ENCODE data around the gene MAPK9.

Gene MAPK9

GRCh38 chr5:180291943-180292831, at the start of gene MAPK9:
Gene MAPK9, minus strand, starts transcription at chr5:180292083. Its CDS starts 11,522 bp downstream, at chr5:180280561.
- Histone ChIP-seq H3K27ac (peak within 1 kb of the TSS; percentile 89), H3K4me3 (ENCODE audit: low read depth, low read length) (peak within 1 kb of the TSS; percentile 54), H3K27me3 (ENCODE audit: insufficient read depth, low read depth, severe bottlenecking) (no peaks in the 10 kb centered on the region), H3K36me3 (no peaks in the 10 kb centered on the region), H3K9me3 (ENCODE audit: severe bottlenecking) (no peaks in the 10 kb centered on the region)
- no peak for TF ChIP-seq CTCF (IDR thresholded peaks at IDR 0.05; ENCODE audit: low read depth, low read length)
- peak; percentile 69 for DNase-seq

- TF ChIP-seq CTCF (IDR thresholded peaks at IDR 0.05; ENCODE audit: low read depth, low read length) = no peak
Measured at GRCh38 chr5:180341595-180341994, 49.7 kb upstream of the MAPK9 start.

GRCh38 chr5:180340856-180341255, 49.0 kb upstream of the MAPK9 start:
- H3K27ac ChIP-seq = no peak overlapping the region
- no peaks in the 10 kb centered on the region for H3K36me3 ChIP-seq
- TF ChIP-seq CTCF (IDR thresholded peaks at IDR 0.05; ENCODE audit: low read depth, low read length) = no peak
- H3K9me3 ChIP-seq (ENCODE audit: severe bottlenecking) = no peaks in the 10 kb centered on the region
- no peaks in the 10 kb centered on the region for H3K27me3 ChIP-seq (ENCODE audit: insufficient read depth, low read depth, severe bottlenecking)
- no peak for DNase-seq
- no peak overlapping the region for H3K4me3 ChIP-seq (ENCODE audit: low read depth, low read length)

More at GRCh38 chr5:180341595-180341994, 49.7 kb upstream of the MAPK9 start:
- Histone ChIP-seq H3K9me3 (ENCODE audit: severe bottlenecking) (no peaks in the 10 kb centered on the region), H3K4me3 (ENCODE audit: low read depth, low read length) (no peak overlapping the region), H3K36me3 (no peaks in the 10 kb centered on the region), H3K27me3 (ENCODE audit: insufficient read depth, low read depth, severe bottlenecking) (no peaks in the 10 kb centered on the region), H3K27ac (no peak overlapping the region)
- no peak for DNase-seq

GRCh38 chr5:180339583-180340183, 47.8 kb upstream of the MAPK9 start:
- Histone ChIP-seq H3K9me3 (ENCODE audit: severe bottlenecking) (no peaks in the 10 kb centered on the region), H3K27ac (no peak overlapping the region), H3K4me3 (ENCODE audit: low read depth, low read length) (no peak overlapping the region), H3K36me3 (no peaks in the 10 kb centered on the region), H3K27me3 (ENCODE audit: insufficient read depth, low read depth, severe bottlenecking) (no peaks in the 10 kb centered on the region)
- TF ChIP-seq CTCF (IDR thresholded peaks at IDR 0.05; ENCODE audit: low read depth, low read length) = no peak
- DNase-seq = no peak

GRCh38 chr5:180338001-180338707, 46.3 kb upstream of the MAPK9 start:
- Histone ChIP-seq H3K9me3 (ENCODE audit: severe bottlenecking) (no peaks in the 10 kb centered on the region), H3K36me3 (no peaks in the 10 kb centered on the region)
- no peak for TF ChIP-seq CTCF (IDR thresholded peaks at IDR 0.05; ENCODE audit: low read depth, low read length)

More at GRCh38 chr5:180338001-180338707, 46.3 kb upstream of the MAPK9 start:
- Histone ChIP-seq H3K27me3 (ENCODE audit: insufficient read depth, low read depth, severe bottlenecking) (no peaks in the 10 kb centered on the region), H3K27ac (no peak overlapping the region), H3K4me3 (ENCODE audit: low read depth, low read length) (no peak overlapping the region)
- DNase-seq = no peak

All from WERI-Rb-1 (cell line).